ENCODE results near the gene CRACDL. TPM values are rescaled to one million over a fixed set of nuclear protein-coding genes. Genes with fewer than 3 reads are reported as not detected.

CRACDL gene
- total RNA-seq, 2 experiments from 2014 or later, result 0.36 to 1.5 TPM

DNA sequence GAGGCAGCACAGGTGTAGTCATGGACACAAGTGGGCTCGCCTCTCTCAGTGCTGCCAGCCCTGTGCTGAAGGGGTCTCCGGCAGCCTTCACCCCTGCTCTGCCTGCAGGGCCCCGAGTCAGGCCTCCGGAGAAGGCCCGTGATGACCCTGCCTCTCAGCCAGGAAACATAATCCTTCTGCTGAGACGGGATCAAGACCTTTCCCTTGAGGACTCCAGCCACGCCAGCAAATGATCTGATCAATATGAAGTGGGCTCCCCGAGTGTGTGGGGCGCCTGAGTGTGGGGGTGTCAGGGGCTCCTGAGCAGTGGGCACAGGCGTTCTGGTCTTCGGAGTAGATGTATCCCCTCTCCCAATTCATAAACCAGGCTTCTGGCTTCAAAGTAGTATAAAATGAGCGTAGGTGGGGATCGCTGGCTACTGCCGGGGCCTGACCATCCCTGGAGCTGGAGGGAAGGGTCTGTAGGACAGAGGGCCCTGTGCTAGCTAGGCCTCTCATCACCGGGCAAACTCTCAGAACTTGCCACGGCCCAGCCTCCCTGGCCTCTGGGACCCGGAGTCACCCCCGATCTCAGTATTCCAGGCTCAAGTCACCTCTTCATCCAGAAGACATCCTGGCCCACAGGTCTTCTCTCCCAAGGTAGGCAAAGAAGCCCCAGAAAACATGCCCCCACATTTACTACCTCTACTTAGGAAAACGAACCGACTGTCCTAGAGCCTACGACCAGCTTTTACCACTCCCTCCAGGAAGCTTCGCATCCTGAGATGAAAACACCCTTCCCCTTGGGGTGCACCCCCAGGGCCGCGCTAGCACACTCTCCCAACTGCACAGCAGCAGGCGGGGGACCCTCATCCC lies 33.6 kb downstream of the CRACDL start:
- no peaks in the 10 kb centered on the region for H3K9me3 ChIP-seq (ENCODE audit: control insufficient read depth in 1 of 2, insufficient read depth in 1 of 2, low read length in 2 of 2)
- Mint-ChIP-seq H3K9me3 (no peaks in the 10 kb centered on the region), H3K27me3 (no peaks in the 10 kb centered on the region), H3K27ac (no peak overlapping the region), H3K4me1 (ENCODE audit: low read depth) (no peaks in the 10 kb centered on the region), H3K4me3 (no peak overlapping the region), H3K36me3 (ENCODE audit: low read depth) (no peaks in the 10 kb centered on the region)
- H3K27me3 ChIP-seq (ENCODE audit: control insufficient read depth in 1 of 2, insufficient read depth in 2 of 2, low read length in 2 of 2), result no peaks in the 10 kb centered on the region
- no peak overlapping the region for H3K27ac ChIP-seq (ENCODE audit: low read depth in 1 of 2, low read length in 2 of 2)
- no peaks in the 10 kb centered on the region for H3K4me1 ChIP-seq (ENCODE audit: insufficient read depth, low read length)
- no peak overlapping the region for H3K4me3 ChIP-seq (ENCODE audit: low read length)
- no peaks in the 10 kb centered on the region for H3K36me3 ChIP-seq (ENCODE audit: insufficient read depth, low read length)
- intact Hi-C loops (cut with DNase I, micrococcal nuclease), result no loop called here
- no peak for ATAC-seq (ENCODE audit: poor library complexity)
- DNase-seq, result no peak
- CTCF ChIA-PET, result no interaction called here
- TF ChIP-seq, protein P1, sequence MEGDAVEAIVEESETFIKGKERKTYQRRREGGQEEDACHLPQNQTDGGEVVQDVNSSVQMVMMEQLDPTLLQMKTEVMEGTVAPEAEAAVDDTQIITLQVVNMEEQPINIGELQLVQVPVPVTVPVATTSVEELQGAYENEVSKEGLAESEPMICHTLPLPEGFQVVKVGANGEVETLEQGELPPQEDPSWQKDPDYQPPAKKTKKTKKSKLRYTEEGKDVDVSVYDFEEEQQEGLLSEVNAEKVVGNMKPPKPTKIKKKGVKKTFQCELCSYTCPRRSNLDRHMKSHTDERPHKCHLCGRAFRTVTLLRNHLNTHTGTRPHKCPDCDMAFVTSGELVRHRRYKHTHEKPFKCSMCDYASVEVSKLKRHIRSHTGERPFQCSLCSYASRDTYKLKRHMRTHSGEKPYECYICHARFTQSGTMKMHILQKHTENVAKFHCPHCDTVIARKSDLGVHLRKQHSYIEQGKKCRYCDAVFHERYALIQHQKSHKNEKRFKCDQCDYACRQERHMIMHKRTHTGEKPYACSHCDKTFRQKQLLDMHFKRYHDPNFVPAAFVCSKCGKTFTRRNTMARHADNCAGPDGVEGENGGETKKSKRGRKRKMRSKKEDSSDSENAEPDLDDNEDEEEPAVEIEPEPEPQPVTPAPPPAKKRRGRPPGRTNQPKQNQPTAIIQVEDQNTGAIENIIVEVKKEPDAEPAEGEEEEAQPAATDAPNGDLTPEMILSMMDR (IDR thresholded peaks at IDR 0.05), result no peak
- POLR2A ChIA-PET, result no interaction called here

GRCh38 chr2:98901702-98902101 lies 34.3 kb downstream of the CRACDL start:
- Histone ChIP-seq H3K27ac (ENCODE audit: low read depth in 1 of 2, low read length in 2 of 2) (no peak overlapping the region), H3K27me3 (ENCODE audit: control insufficient read depth in 1 of 2, insufficient read depth in 2 of 2, low read length in 2 of 2) (no peaks in the 10 kb centered on the region), H3K36me3 (ENCODE audit: insufficient read depth, low read length) (no peaks in the 10 kb centered on the region), H3K9me3 (ENCODE audit: control insufficient read depth in 1 of 2, insufficient read depth in 1 of 2, low read length in 2 of 2) (no peaks in the 10 kb centered on the region), H3K4me1 (ENCODE audit: insufficient read depth, low read length) (no peaks in the 10 kb centered on the region), H3K4me3 (ENCODE audit: low read length) (no peak overlapping the region)
- TF ChIP-seq, protein P1 (IDR thresholded peaks at IDR 0.05), result no peak
- H3K27ac Mint-ChIP-seq, result no peak overlapping the region
- DNase-seq (no peak), ATAC-seq (ENCODE audit: poor library complexity) (no peak)
- ChIA-PET POLR2A (no interaction called here), CTCF (no interaction called here)
- no peaks in the 10 kb centered on the region for H3K4me1 Mint-ChIP-seq (ENCODE audit: low read depth)
- no peak overlapping the region for H3K4me3 Mint-ChIP-seq
- no peaks in the 10 kb centered on the region for H3K27me3 Mint-ChIP-seq
- H3K9me3 Mint-ChIP-seq, result no peaks in the 10 kb centered on the region
- intact Hi-C loops (cut with DNase I, micrococcal nuclease), result no loop called here
- no peaks in the 10 kb centered on the region for H3K36me3 Mint-ChIP-seq (ENCODE audit: low read depth)

- H3K27me3 ChIP-seq (ENCODE audit: control insufficient read depth in 1 of 2, insufficient read depth in 2 of 2, low read length in 2 of 2), result no peaks in the 10 kb centered on the region
- H3K9me3 Mint-ChIP-seq, result no peaks in the 10 kb centered on the region
- TF ChIP-seq, protein P1 (IDR thresholded peaks at IDR 0.05), result no peak
- no peaks in the 10 kb centered on the region for H3K9me3 ChIP-seq (ENCODE audit: control insufficient read depth in 1 of 2, insufficient read depth in 1 of 2, low read length in 2 of 2)
- no peaks in the 10 kb centered on the region for H3K4me1 ChIP-seq (ENCODE audit: insufficient read depth, low read length)
- POLR2A ChIA-PET, result no interaction called here
- intact Hi-C loops (cut with DNase I, micrococcal nuclease), result no loop called here
- CTCF ChIA-PET, result no interaction called here
- no peaks in the 10 kb centered on the region for H3K27me3 Mint-ChIP-seq
- no peaks in the 10 kb centered on the region for H3K4me1 Mint-ChIP-seq (ENCODE audit: low read depth)
- H3K36me3 Mint-ChIP-seq (ENCODE audit: low read depth), result no peaks in the 10 kb centered on the region
- H3K36me3 ChIP-seq (ENCODE audit: insufficient read depth, low read length), result no peaks in the 10 kb centered on the region
- no peak overlapping the region for H3K4me3 Mint-ChIP-seq
- no peak overlapping the region for H3K27ac Mint-ChIP-seq
- no peak overlapping the region for H3K27ac ChIP-seq (ENCODE audit: low read depth in 1 of 2, low read length in 2 of 2)
- ATAC-seq (ENCODE audit: poor library complexity), result no peak
- DNase-seq, result no peak
- no peak overlapping the region for H3K4me3 ChIP-seq (ENCODE audit: low read length)
These were observed 34.7 kb downstream of the CRACDL start for GRCh38 chr2:98901291-98901690.

Measured in CD4-positive, alpha-beta T cell (primary cell).